ENCODE data around the gene BCL2L1.

- TF ChIP-seq CTCF (IDR thresholded peaks at IDR 0.05), result no peak
- TF ChIP-seq EZH2phosphoT487 (IDR thresholded peaks at IDR 0.05), result no peak
These were observed 42.1 kb upstream of the BCL2L1 start for GRCh38 chr20:31764641-31765305.

Data from neural progenitor cell (in vitro differentiated cells).